K562 (cell line): ENCODE results near the gene KRT28. TPM values are rescaled to one million over a fixed set of nuclear protein-coding genes. Genes with fewer than 3 reads are reported as not detected.

Experiments used
- ARID4B ChIP-seq: sonication (generic); formaldehyde crosslinking; IDR thresholded peaks from 2 replicates; pipeline ENCODE4 v1.8.0; 2022; ENCODE audit warnings: mild to moderate bottlenecking, missing genetic modification reagents
- BRD4 ChIP-seq: fragments of 200-600 bp; sonication (generic); IDR thresholded peaks from 2 replicates; pipeline ENCODE4 v1.6.1; 2017; ENCODE audit warnings: inconsistent platforms
- CREM ChIP-seq: IDR thresholded peaks from 2 replicates; pipeline ENCODE4 v1.6.1; 2014; ENCODE audit warnings: antibody characterized with exemption, low read depth
- CXXC5 ChIP-seq: fragments of 250-450 bp; sonication (Bioruptor Pico); IDR thresholded peaks from 2 replicates; pipeline ENCODE4 v1.8.0; 2022; ENCODE audit warnings: inconsistent platforms, mild to moderate bottlenecking, moderate library complexity
- KLF6 ChIP-seq: fragments of 250-450 bp; sonication (Bioruptor Pico); IDR thresholded peaks from 2 replicates; pipeline ENCODE4 v1.4.0; 2020; ENCODE audit warnings: mild to moderate bottlenecking, moderate library complexity, borderline replicate concordance
- NEUROD1 ChIP-seq: fragments of 150-350 bp; IDR thresholded peaks from 2 replicates; pipeline ENCODE4 v1.6.1; 2014; ENCODE audit warnings: borderline replicate concordance, low read length, low read depth; ENCODE audit not compliant: partially characterized antibody
- NR2C1 ChIP-seq, 2 experiments: fragments of 450-650 bp; IDR thresholded peaks; 2 replicates each; pipeline ENCODE4 v1.6.1; 2017; ENCODE audit warnings: mild to moderate bottlenecking in 2 of 2, antibody characterized with exemption in 1 of 2, inconsistent platforms in 1 of 2, missing compliant biosample characterization in 1 of 2, missing genetic modification characterization in 1 of 2
- RBBP5 ChIP-seq: fragments of 200-600 bp; sonication (generic); IDR thresholded peaks from 2 replicates; pipeline ENCODE4 v1.6.1; 2012; ENCODE audit warnings: borderline replicate concordance, mild to moderate bottlenecking, low read length, control low read depth, inconsistent platforms; ENCODE audit not compliant: insufficient read depth, poor library complexity, severe bottlenecking
- REST ChIP-seq, 2 experiments: fragments of 450-650 bp; formaldehyde crosslinking in 1 of 2; IDR thresholded peaks; 2 replicates each; pipeline versions ENCODE4 v1.4.0 to v1.6.1; 2014 to 2020; ENCODE audit warnings: mild to moderate bottlenecking in 2 of 2, borderline replicate concordance in 1 of 2, low read depth in 1 of 2
- SIN3A ChIP-seq, 2 experiments: fragments of 150-350 bp in 1 of 2; IDR thresholded peaks; 2 replicates each; pipeline ENCODE4 v1.6.1; 2011 to 2016; ENCODE audit warnings: borderline replicate concordance in 2 of 2, low read depth in 2 of 2, low read length in 2 of 2, mild to moderate bottlenecking in 2 of 2, moderate library complexity in 2 of 2; ENCODE audit not compliant: control insufficient read depth in 1 of 2
- THAP7 ChIP-seq: fragments of 250-450 bp; sonication (Bioruptor Pico); IDR thresholded peaks from 2 replicates; pipeline ENCODE4 v1.5.0; 2021
- ZBTB17 ChIP-seq: fragments of 450-650 bp; formaldehyde crosslinking; IDR thresholded peaks from 2 replicates; pipeline ENCODE4 v1.4.0; 2020; ENCODE audit warnings: mild to moderate bottlenecking
- ZFP36 ChIP-seq: fragments of 150-350 bp; IDR thresholded peaks from 2 replicates; pipeline ENCODE4 v1.6.1; 2018; ENCODE audit warnings: low read length, low read depth; ENCODE audit not compliant: partially characterized antibody
- ZNF3 ChIP-seq: fragments of 250-450 bp; sonication (Bioruptor Pico); IDR thresholded peaks from 2 replicates; pipeline ENCODE4 v1.5.0; 2021; ENCODE audit warnings: mild to moderate bottlenecking, moderate library complexity
- ZNF57 ChIP-seq: fragments of 450-650 bp; formaldehyde crosslinking; IDR thresholded peaks from 2 replicates; pipeline ENCODE4 v1.4.0; 2020; ENCODE audit warnings: mild to moderate bottlenecking, moderate library complexity
- polyA plus RNA-seq, 8 experiments: library from polyadenylated mRNA; depleted of rRNA in 4 of 8; stranded (reverse) in 5 of 8; unstranded in 3 of 8; fragments of >200 nt; fragmentation: Nextera tagmentation in 2 of 8; fragmentation: Illumina TruSeq in 1 of 8; extraction: Ambion mirVana in 2 of 8; extraction: Trizol in 1 of 8; gene quantifications; 2 replicates each; pipeline versions ENCODE4 v1.2.1 to v1.2.3, GENCODE V29; 2011 to 2014; ENCODE audit warnings: inconsistent platforms in 1 of 8, missing spikeins in 1 of 8
- total RNA-seq, 7 experiments: library from RNA; depleted of rRNA in 6 of 7; stranded (reverse); fragments of >200 nt in 6 of 7; fragmentation: Illumina TruSeq in 2 of 7; extraction: Trizol in 2 of 7; gene quantifications; 2 replicates each; pipeline versions ENCODE4 v1.2.1 to v1.2.3, GENCODE V29; 2011 to 2021; ENCODE audit warnings: low replicate concordance in 1 of 7

Gene KRT28
- total and polyA plus RNA-seq, 9 of the 15 experiments (the other 6 are each of a cell fraction or from before 2014, with no cell fraction given): not detected

GRCh38 chr17:40803617-40804082 is 3.9 kb upstream of the KRT28 start (continued):
- TF ChIP-seq ZFP36 (no peak), NEUROD1 (no peak), KLF6 (no peak), ZNF57 (no peak), BRD4 (no peak), ARID4B (CRISPR knock-in tag) (no peak), RBBP5 (no peak), SIN3A (IDR thresholded peaks at IDR 0.05; ENCODE audit: borderline replicate concordance in 2 of 2, control insufficient read depth in 1 of 2, low read depth in 2 of 2, low read length in 2 of 2) (no peak), ZBTB17 (CRISPR knock-in tag) (no peak), THAP7 (CRISPR knock-in tag) (no peak), CREM (no peak), ZNF3 (no peak), REST (IDR thresholded peaks at IDR 0.05; ENCODE audit: borderline replicate concordance) (peak; percentile 92), REST (CRISPR knock-in tag; IDR thresholded peaks at IDR 0.05; ENCODE audit: low read depth) (no peak), CXXC5 (CRISPR knock-in tag) (peak; percentile 49), NR2C1 (IDR thresholded peaks at IDR 0.05) (no peak), NR2C1 (tag; IDR thresholded peaks at IDR 0.05) (no peak)
